Measurements from ENCODE around the gene AREL1.

AREL1 gene

DNA sequence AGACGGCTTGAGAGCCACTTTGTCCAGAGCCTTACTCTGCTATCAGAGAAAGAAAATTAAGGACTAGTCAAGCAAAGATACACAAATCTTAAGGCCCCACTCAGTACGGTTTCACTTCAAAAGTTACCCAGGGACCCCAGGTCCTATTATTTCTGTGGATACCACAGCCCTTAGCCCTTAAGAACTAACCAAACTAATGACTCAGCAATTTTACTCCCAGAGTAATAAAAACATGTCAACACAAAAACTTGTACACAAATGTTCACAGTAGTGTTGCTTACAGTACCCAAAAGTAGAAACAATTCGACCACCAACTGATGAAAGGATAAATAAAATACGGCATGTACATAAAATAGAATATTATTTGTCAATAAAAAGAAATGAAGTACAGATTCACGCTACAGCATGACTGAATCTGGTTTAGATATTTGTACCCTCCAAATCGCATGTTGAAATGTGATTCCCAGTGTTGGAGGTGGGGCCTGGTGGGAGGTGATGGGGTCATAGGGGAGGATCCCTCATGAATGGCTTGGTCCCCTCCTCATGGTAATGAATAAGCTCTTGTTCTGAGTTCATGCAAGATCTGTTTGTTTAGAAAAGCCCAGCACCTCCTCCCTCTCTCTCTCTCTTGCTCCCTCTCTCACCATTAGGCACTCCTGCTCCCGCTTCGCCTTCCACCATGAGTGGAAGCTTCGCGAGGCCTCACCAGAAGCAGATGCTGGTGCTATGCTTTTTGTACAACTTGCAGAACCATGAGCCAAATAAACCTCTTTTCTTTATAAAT lies 30.5 kb downstream of the AREL1 start:
- no peak overlapping the region for H3K4me3 ChIP-seq (ENCODE audit: low read depth, low read length)
- no peaks in the 10 kb centered on the region for H3K27me3 ChIP-seq (ENCODE audit: insufficient read depth, low read length)
- no peaks in the 10 kb centered on the region for H3K79me2 ChIP-seq (ENCODE audit: control insufficient read depth, insufficient read depth, low read length, unreplicated experiment)
- peaks cover 27% of the 10 kb centered on the region for H3K36me3 ChIP-seq (ENCODE audit: insufficient read depth, low read length)
- H3K27ac ChIP-seq (ENCODE audit: low read depth, low read length) = no peak overlapping the region
- H2AFZ ChIP-seq (ENCODE audit: low read length, unreplicated experiment) = no peak overlapping the region
- no peaks in the 10 kb centered on the region for H3K4me1 ChIP-seq (ENCODE audit: control insufficient read depth, insufficient read depth, low read length, unreplicated experiment)

DNA sequence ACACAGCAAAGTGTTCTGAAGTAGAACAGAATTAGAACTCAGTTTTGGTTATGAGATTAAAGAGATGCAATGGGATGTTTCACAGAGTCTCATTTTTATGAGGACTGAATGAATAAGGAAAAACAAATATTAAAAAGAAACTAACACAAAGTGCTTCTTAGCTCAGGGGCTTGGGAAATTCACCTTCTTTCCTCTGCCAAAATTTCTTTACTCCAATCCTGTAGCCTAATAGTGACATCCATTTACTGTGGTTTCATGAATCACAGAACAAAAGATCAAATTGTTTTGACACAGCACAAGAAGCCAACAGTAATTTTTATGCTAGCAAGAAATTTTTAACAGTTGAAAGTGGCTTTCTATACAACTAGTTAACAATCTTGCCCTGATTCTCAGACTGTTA lies 37.7 kb downstream of the AREL1 start:
- Histone ChIP-seq H3K27ac (ENCODE audit: low read depth, low read length) (no peak overlapping the region), H3K4me3 (ENCODE audit: low read depth, low read length) (no peak overlapping the region), H3K4me1 (ENCODE audit: control insufficient read depth, insufficient read depth, low read length, unreplicated experiment) (peaks cover 20% of the 10 kb centered on the region), H3K27me3 (ENCODE audit: insufficient read depth, low read length) (no peaks in the 10 kb centered on the region), H3K79me2 (ENCODE audit: control insufficient read depth, insufficient read depth, low read length, unreplicated experiment) (no peaks in the 10 kb centered on the region), H2AFZ (ENCODE audit: low read length, unreplicated experiment) (no peak overlapping the region), H3K36me3 (ENCODE audit: insufficient read depth, low read length) (peaks cover 29% of the 10 kb centered on the region)

DNA sequence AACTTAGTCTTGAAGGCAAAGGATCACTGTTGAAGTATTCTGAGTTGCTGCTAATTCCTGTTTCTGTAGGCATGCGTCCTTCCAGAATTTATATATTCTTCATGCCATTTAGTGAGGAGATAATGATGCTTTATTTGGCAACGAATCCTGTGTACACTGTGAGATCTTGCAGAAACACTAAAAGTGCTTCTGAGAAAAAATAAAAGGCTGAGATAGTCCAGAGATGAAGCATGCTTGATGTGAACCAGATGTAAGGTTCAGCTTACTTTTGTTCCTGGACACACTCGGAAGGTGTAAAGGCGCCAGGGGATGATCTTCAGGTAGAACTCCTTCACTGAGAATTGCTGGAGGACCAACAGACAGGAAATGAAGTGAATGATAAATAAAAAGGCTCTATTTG lies 39.1 kb downstream of the AREL1 start:
- Histone ChIP-seq H3K27ac (ENCODE audit: low read depth, low read length) (no peak overlapping the region), H2AFZ (ENCODE audit: low read length, unreplicated experiment) (no peak overlapping the region), H3K4me1 (ENCODE audit: control insufficient read depth, insufficient read depth, low read length, unreplicated experiment) (peaks cover 22% of the 10 kb centered on the region), H3K36me3 (ENCODE audit: insufficient read depth, low read length) (peaks cover 39% of the 10 kb centered on the region), H3K79me2 (ENCODE audit: control insufficient read depth, insufficient read depth, low read length, unreplicated experiment) (no peaks in the 10 kb centered on the region), H3K27me3 (ENCODE audit: insufficient read depth, low read length) (no peaks in the 10 kb centered on the region), H3K4me3 (ENCODE audit: low read depth, low read length) (no peak overlapping the region)

DNA sequence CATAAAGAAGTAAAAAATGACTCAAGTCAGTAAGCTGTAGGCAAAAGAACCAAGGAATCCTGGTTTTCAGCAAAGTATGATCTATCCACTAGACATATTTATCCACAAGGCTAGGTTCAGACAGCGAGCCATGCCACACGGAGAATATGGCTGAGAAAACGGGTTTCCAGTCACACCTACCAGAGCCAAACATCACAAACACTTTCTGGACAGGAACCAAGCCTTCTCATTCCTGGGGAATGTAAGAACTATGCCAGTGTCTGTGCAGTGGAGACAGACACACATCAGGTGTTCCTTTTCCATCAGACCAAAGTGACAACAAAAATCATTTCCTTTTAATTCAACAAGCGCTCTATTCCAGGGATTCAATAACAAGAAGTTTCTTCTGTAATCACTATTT lies 41.1 kb downstream of the AREL1 start:
- Histone ChIP-seq H3K79me2 (ENCODE audit: control insufficient read depth, insufficient read depth, low read length, unreplicated experiment) (no peaks in the 10 kb centered on the region), H3K27me3 (ENCODE audit: insufficient read depth, low read length) (no peaks in the 10 kb centered on the region), H3K36me3 (ENCODE audit: insufficient read depth, low read length) (peaks cover 46% of the 10 kb centered on the region), H3K27ac (ENCODE audit: low read depth, low read length) (peak overlapping the region; percentile 49), H3K4me1 (ENCODE audit: control insufficient read depth, insufficient read depth, low read length, unreplicated experiment) (peaks cover 35% of the 10 kb centered on the region), H2AFZ (ENCODE audit: low read length, unreplicated experiment) (no peak overlapping the region), H3K4me3 (ENCODE audit: low read depth, low read length) (peak overlapping the region; percentile 36; the same call in 1 of the 2 replicates)

DNA sequence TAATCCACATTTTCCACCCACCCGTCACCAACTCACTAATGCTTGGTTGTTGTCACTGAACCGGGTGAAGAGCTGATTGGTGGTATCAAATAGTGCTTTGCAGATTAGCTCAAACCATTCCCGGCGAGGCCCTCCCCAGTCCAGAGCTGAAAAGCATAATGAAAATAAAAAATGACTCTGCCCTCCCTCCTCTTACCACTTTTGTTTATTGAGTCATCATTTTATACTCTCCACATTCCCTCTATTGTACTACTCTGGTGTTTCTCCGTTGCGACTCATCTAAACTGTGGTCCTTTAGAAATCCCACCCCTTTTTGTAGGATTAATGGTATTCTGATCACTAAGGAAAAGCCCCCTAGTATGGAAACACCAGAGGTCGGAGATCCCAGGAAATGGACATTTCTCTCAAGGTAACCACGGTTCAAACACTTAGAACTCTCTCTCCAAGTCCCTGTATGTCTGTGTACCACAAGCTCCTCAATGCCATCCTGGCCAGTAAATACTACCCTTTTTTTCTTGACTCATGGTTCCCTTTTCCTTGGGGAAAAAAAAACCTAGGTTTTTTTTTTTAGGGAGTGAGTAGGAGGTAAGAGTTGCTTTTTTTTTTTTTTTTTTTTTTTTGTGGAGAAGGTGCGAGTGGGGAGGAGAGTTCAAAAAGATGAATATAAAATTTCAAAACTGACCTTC lies 42.0 kb downstream of the AREL1 start:
- H3K4me1 ChIP-seq (ENCODE audit: control insufficient read depth, insufficient read depth, low read length, unreplicated experiment) = peaks cover 35% of the 10 kb centered on the region
- peak overlapping the region; percentile 49 for H3K27ac ChIP-seq (ENCODE audit: low read depth, low read length)
- H3K79me2 ChIP-seq (ENCODE audit: control insufficient read depth, insufficient read depth, low read length, unreplicated experiment) = no peaks in the 10 kb centered on the region
- H3K36me3 ChIP-seq (ENCODE audit: insufficient read depth, low read length) = peaks cover 40% of the 10 kb centered on the region
- no peaks in the 10 kb centered on the region for H3K27me3 ChIP-seq (ENCODE audit: insufficient read depth, low read length)
- no peak overlapping the region for H2AFZ ChIP-seq (ENCODE audit: low read length, unreplicated experiment)
- H3K4me3 ChIP-seq (ENCODE audit: low read depth, low read length) = no peak overlapping the region

DNA sequence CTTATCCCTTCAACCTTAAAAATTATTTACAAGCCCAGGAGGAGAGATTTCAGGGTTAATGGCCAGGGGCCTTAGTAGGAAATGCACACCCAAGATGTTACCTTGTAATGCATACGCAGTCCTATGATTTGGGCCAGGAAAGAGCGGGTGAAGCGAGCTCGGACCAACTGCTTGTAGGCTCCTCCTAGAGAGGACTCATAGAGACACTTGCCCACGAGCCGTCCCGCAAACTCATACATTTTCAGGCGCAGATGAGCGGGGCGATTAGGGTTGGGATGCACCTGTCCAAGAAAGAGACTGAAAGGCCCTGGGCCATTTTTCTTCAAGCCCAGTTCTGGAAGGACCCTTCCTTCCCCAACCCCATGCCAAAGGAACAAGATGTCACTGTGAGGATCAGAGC lies 43.0 kb downstream of the AREL1 start:
- Histone ChIP-seq H3K79me2 (ENCODE audit: control insufficient read depth, insufficient read depth, low read length, unreplicated experiment) (no peaks in the 10 kb centered on the region), H3K27ac (ENCODE audit: low read depth, low read length) (no peak overlapping the region; the same call in 1 of the 2 replicates), H3K36me3 (ENCODE audit: insufficient read depth, low read length) (peaks cover 36% of the 10 kb centered on the region), H3K27me3 (ENCODE audit: insufficient read depth, low read length) (no peaks in the 10 kb centered on the region), H3K4me3 (ENCODE audit: low read depth, low read length) (no peak overlapping the region), H3K4me1 (ENCODE audit: control insufficient read depth, insufficient read depth, low read length, unreplicated experiment) (peaks cover 35% of the 10 kb centered on the region), H2AFZ (ENCODE audit: low read length, unreplicated experiment) (no peak overlapping the region)

DNA sequence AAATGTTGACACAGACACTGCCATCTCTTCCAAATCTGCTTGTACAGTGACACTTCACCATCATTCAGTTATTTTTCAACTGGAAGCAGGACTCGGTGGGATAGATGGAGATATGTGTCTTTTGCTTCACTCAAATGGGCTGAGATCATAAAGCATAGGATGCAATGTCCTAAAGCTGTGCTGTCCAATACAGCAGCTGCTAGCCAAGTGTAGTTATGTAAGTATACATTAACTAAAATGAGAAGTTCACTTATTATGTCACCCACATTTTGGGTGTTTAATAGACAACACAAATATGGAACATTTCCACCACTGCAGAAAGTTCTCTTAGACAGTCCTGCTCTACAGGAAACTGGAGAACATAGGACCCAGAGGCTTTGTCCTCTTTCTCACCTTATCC lies 43.6 kb downstream of the AREL1 start:
- no peak overlapping the region for H2AFZ ChIP-seq (ENCODE audit: low read length, unreplicated experiment)
- H3K4me1 ChIP-seq (ENCODE audit: control insufficient read depth, insufficient read depth, low read length, unreplicated experiment) = peaks cover 35% of the 10 kb centered on the region
- H3K27ac ChIP-seq (ENCODE audit: low read depth, low read length) = no peak overlapping the region
- H3K79me2 ChIP-seq (ENCODE audit: control insufficient read depth, insufficient read depth, low read length, unreplicated experiment) = no peaks in the 10 kb centered on the region
- no peaks in the 10 kb centered on the region for H3K27me3 ChIP-seq (ENCODE audit: insufficient read depth, low read length)
- H3K4me3 ChIP-seq (ENCODE audit: low read depth, low read length) = no peak overlapping the region
- H3K36me3 ChIP-seq (ENCODE audit: insufficient read depth, low read length) = peaks cover 33% of the 10 kb centered on the region

DNA sequence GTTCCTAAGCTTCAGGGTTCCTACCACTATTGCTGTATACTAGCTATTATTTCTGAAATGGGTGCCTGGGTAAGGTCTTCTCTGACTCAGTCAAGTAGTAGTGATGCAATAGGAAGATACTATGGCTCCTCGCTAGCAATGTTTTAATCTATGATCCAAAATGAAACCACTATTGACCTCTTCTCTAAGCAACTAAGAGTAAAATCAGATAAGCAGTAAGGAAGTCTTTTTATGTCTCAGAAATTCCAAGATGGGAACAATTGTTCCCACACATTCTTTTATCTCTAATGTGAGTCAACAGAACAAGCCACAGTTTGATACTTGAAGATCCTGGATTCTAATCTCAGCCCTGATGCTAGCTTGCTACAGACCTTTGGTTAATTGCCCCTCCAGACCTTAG lies 45.1 kb downstream of the AREL1 start:
- Histone ChIP-seq H3K27me3 (ENCODE audit: insufficient read depth, low read length) (no peaks in the 10 kb centered on the region), H2AFZ (ENCODE audit: low read length, unreplicated experiment) (no peak overlapping the region), H3K4me3 (ENCODE audit: low read depth, low read length) (no peak overlapping the region), H3K79me2 (ENCODE audit: control insufficient read depth, insufficient read depth, low read length, unreplicated experiment) (no peaks in the 10 kb centered on the region), H3K36me3 (ENCODE audit: insufficient read depth, low read length) (peaks cover 22% of the 10 kb centered on the region), H3K27ac (ENCODE audit: low read depth, low read length) (peak overlapping the region; percentile 61), H3K4me1 (ENCODE audit: control insufficient read depth, insufficient read depth, low read length, unreplicated experiment) (peaks cover 35% of the 10 kb centered on the region)

DNA sequence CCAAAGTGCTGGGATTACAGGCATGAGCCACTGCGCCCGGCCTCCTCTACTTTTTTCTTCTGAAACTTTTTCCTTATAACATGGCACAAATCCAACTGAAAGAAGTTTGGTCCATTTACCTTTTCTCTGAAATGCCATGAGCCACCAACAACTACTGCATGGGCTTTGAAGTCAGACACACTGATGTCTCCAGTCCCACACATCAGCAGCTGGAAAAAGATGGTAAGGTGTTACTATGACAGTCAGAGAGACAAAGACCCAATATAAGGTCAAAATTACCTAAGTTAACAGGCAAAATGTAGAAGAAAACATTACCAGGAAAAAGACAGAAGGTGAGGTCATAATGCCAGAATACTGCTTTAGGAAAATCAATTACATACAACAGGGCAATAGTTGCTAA lies 48.2 kb downstream of the AREL1 start:
- no peak overlapping the region for H3K4me3 ChIP-seq (ENCODE audit: low read depth, low read length)
- no peaks in the 10 kb centered on the region for H3K79me2 ChIP-seq (ENCODE audit: control insufficient read depth, insufficient read depth, low read length, unreplicated experiment)
- no peaks in the 10 kb centered on the region for H3K27me3 ChIP-seq (ENCODE audit: insufficient read depth, low read length)
- H3K36me3 ChIP-seq (ENCODE audit: insufficient read depth, low read length) = peaks cover 13% of the 10 kb centered on the region
- H2AFZ ChIP-seq (ENCODE audit: low read length, unreplicated experiment) = no peak overlapping the region
- peaks cover 24% of the 10 kb centered on the region for H3K4me1 ChIP-seq (ENCODE audit: control insufficient read depth, insufficient read depth, low read length, unreplicated experiment)
- H3K27ac ChIP-seq (ENCODE audit: low read depth, low read length) = no peak overlapping the region

DNA sequence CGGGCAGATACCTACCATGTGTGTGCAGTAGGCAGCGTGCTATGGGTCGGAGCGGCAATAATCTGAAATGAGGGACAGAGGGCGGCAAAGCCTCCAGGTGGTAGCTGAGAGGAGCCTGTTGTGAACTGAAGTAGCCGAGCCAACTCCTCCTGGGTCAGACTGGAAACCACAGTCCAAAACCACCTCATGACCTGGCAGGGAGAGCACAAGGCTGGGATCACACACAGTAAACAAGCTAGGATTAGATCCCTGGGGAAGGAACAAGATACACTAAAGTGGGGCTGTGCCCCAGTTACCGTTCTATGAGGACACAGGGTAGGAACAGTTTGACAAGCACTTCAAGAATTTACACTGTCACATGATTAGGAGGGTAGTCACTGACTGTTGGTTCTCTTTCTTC lies 49.0 kb downstream of the AREL1 start:
- Histone ChIP-seq H3K4me1 (ENCODE audit: control insufficient read depth, insufficient read depth, low read length, unreplicated experiment) (peaks cover 33% of the 10 kb centered on the region), H2AFZ (ENCODE audit: low read length, unreplicated experiment) (no peak overlapping the region), H3K4me3 (ENCODE audit: low read depth, low read length) (no peak overlapping the region), H3K36me3 (ENCODE audit: insufficient read depth, low read length) (peaks cover 7% of the 10 kb centered on the region; the same call in 1 of the 2 replicates), H3K27ac (ENCODE audit: low read depth, low read length) (no peak overlapping the region), H3K27me3 (ENCODE audit: insufficient read depth, low read length) (no peaks in the 10 kb centered on the region), H3K79me2 (ENCODE audit: control insufficient read depth, insufficient read depth, low read length, unreplicated experiment) (no peaks in the 10 kb centered on the region)

All from ACC112 (cell line).